GM12878 (cell line): Measurements from ENCODE around the gene SYNRG. TPM values are rescaled to one million over a fixed set of nuclear protein-coding genes. Genes with fewer than 3 reads are reported as not detected.

Experiments
- ATF2 ChIP-seq: IDR thresholded peaks from 2 replicates; pipeline ENCODE4 v1.6.1; 2012; ENCODE audit warnings: low read length, inconsistent platforms
- BHLHE40 ChIP-seq, 2 experiments: fragments of 450-650 bp in 1 of 2; IDR thresholded peaks; 2 replicates each; pipeline ENCODE4 v1.6.1; 2011 to 2017; ENCODE audit warnings: low read depth in 2 of 2, borderline replicate concordance in 1 of 2, improper control_type of control experiment in 1 of 2, low read length in 1 of 2, mild to moderate bottlenecking in 1 of 2
- CEBPB ChIP-seq, 2 experiments: fragments of 150-350 bp in 1 of 2; IDR thresholded peaks; 2 replicates each; pipeline ENCODE4 v1.6.1; 2012 to 2014; ENCODE audit warnings: low read depth in 2 of 2, low read length in 2 of 2, borderline replicate concordance in 1 of 2, inconsistent platforms in 1 of 2
- CTCF ChIP-seq, 3 experiments: IDR thresholded peaks in 2 of 3; conservative IDR thresholded peaks in 1 of 3; 2 replicates each; pipeline ENCODE4 v1.5.1; 2011; ENCODE audit warnings: low read depth in 3 of 3, low read length in 3 of 3, mild to moderate bottlenecking in 3 of 3, control low read depth in 2 of 3, moderate library complexity in 2 of 3, inconsistent platforms in 1 of 3, mixed read lengths in 1 of 3; ENCODE audit not compliant: control insufficient read depth in 2 of 3, insufficient read depth in 1 of 3; ENCODE audit errors: extremely low read depth in 1 of 3
- HSF1 ChIP-seq: fragments of 150-350 bp; IDR thresholded peaks from 2 replicates; pipeline ENCODE4 v1.6.1; 2014; ENCODE audit warnings: mild to moderate bottlenecking, low read depth, low read length
- JUNB ChIP-seq: IDR thresholded peaks from 2 replicates; pipeline ENCODE4 v1.6.1; 2016; ENCODE audit warnings: antibody characterized with exemption, mild to moderate bottlenecking
- KAT2A ChIP-seq: conservative IDR thresholded peaks from 2 replicates; pipeline ENCODE4 v1.6.1; 2011; ENCODE audit warnings: low read depth, low read length; ENCODE audit not compliant: control insufficient read depth
- KDM1A ChIP-seq: fragments of 200-600 bp; sonication (generic); IDR thresholded peaks from 2 replicates; pipeline ENCODE4 v1.6.1; 2016; ENCODE audit warnings: borderline replicate concordance
- MLLT1 ChIP-seq: fragments of 450-650 bp; IDR thresholded peaks from 2 replicates; pipeline ENCODE4 v1.6.1; 2016; ENCODE audit warnings: mild to moderate bottlenecking
- MTA2 ChIP-seq: fragments of 450-650 bp; IDR thresholded peaks from 2 replicates; pipeline ENCODE4 v1.6.1; 2016; ENCODE audit warnings: low read depth, mild to moderate bottlenecking, moderate library complexity
- MYC ChIP-seq: IDR thresholded peaks from 2 replicates; pipeline ENCODE4 v1.6.1; 2011; ENCODE audit warnings: mild to moderate bottlenecking, low read length, moderate library complexity, inconsistent platforms; ENCODE audit not compliant: insufficient read depth, insufficient replicate concordance, insufficient read length, severe bottlenecking
- PML ChIP-seq: IDR thresholded peaks from 2 replicates; pipeline ENCODE4 v1.6.1; 2012; ENCODE audit warnings: low read length, inconsistent platforms
- POLR2A ChIP-seq: IDR thresholded peaks from 2 replicates; pipeline ENCODE4 v1.6.1; 2011; ENCODE audit warnings: low read depth, mild to moderate bottlenecking, low read length
- POU2F2 ChIP-seq: IDR thresholded peaks from 3 replicates; pipeline ENCODE4 v1.6.1; 2011; ENCODE audit warnings: low read depth, mild to moderate bottlenecking, low read length, borderline replicate concordance
- SKIL ChIP-seq: fragments of 450-650 bp; IDR thresholded peaks from 2 replicates; pipeline ENCODE4 v1.6.1; 2017; ENCODE audit warnings: mild to moderate bottlenecking, low read depth, inconsistent platforms; ENCODE audit not compliant: poor library complexity, severe bottlenecking
- SMC3 ChIP-seq: IDR thresholded peaks from 2 replicates; pipeline ENCODE4 v1.6.1; 2011; ENCODE audit warnings: low read length, improper control_type of control experiment, borderline replicate concordance
- STAT1 ChIP-seq: fragments of 450-650 bp; conservative IDR thresholded peaks from 2 replicates; pipeline ENCODE4 v1.6.1; 2014; ENCODE audit warnings: antibody characterized with exemption, mild to moderate bottlenecking
- STAT3 ChIP-seq: IDR thresholded peaks from 2 replicates; pipeline ENCODE4 v1.6.1; 2011; ENCODE audit warnings: low read depth, low read length, improper control_type of control experiment
- SUPT20H ChIP-seq: IDR thresholded peaks from 2 replicates; pipeline ENCODE4 v1.6.1; 2011; ENCODE audit warnings: low read depth, mild to moderate bottlenecking, low read length, moderate library complexity, borderline replicate concordance; ENCODE audit not compliant: control insufficient read depth
- ZSCAN29 ChIP-seq: fragments of 450-650 bp; IDR thresholded peaks from 2 replicates; pipeline ENCODE4 v1.6.1; 2017; ENCODE audit warnings: mild to moderate bottlenecking, moderate library complexity
- polyA plus RNA-seq, 11 experiments: library from polyadenylated mRNA; depleted of rRNA in 4 of 11; unstranded in 6 of 11; stranded (reverse) in 5 of 11; fragments of >200 nt; fragmentation: Nextera tagmentation in 4 of 11; fragmentation: Illumina TruSeq in 1 of 11; extraction: Ambion mirVana in 4 of 11; extraction: Trizol in 1 of 11; gene quantifications; 1 replicate in 1 of 11; 2 replicates in 10 of 11; pipeline versions ENCODE4 v1.2.1 to v1.2.3, GENCODE V29; 2011 to 2016; ENCODE audit warnings: inconsistent platforms in 2 of 11, missing spikeins in 2 of 11, low read depth in 1 of 11
- total RNA-seq, 4 experiments: library from RNA; depleted of rRNA in 3 of 4; stranded (reverse); fragments of >200 nt in 3 of 4; fragmentation: Illumina TruSeq in 1 of 4; extraction: Trizol in 1 of 4; gene quantifications; 2 replicates each; pipeline versions ENCODE4 v1.2.1 to v1.2.3, GENCODE V29; 2013 to 2021

The SYNRG gene
- total and polyA plus RNA-seq, 10 of the 15 experiments (the other 5 are each of a cell fraction or from before 2014, with no cell fraction given) = 5.2 to 40.4 (median 26.7) TPM

GRCh38 chr17:37609170-37610040 is at the start of gene SYNRG (continued):
- 0 out of 2 replicates have a peak, but pooled peaks have one; percentile 36 for TF ChIP-seq HSF1
- TF ChIP-seq BHLHE40 (IDR thresholded peaks at IDR 0.05; ENCODE audit: borderline replicate concordance in 1 of 2, low read depth in 2 of 2, low read length in 1 of 2) = peak; percentile 98 to 100
- no peak for TF ChIP-seq STAT3
- TF ChIP-seq POU2F2 = peak; percentile 80; the same call in 1 of the 3 replicates
- no peak for TF ChIP-seq KAT2A
- peak; percentile 42 to 49 (median 47); a peak in 4 of 6 replicates for TF ChIP-seq CTCF (IDR thresholded peaks at IDR 0.05 in 2 of 3, conservative IDR thresholded peaks at IDR 0.05 in 1 of 3; ENCODE audit: control insufficient read depth in 2 of 3, extremely low read depth in 1 of 3, insufficient read depth in 1 of 3, low read depth in 3 of 3, low read length in 3 of 3)
- TF ChIP-seq POLR2A = peak; percentile 97
- TF ChIP-seq MTA2 = no peak
- no peak for TF ChIP-seq MLLT1
- no peak for TF ChIP-seq KDM1A
- TF ChIP-seq MYC = no peak
- TF ChIP-seq CEBPB (IDR thresholded peaks at IDR 0.05; ENCODE audit: borderline replicate concordance in 1 of 2, low read depth in 2 of 2, low read length in 2 of 2) = no peak
- TF ChIP-seq STAT1 = 0 out of 2 replicates have a peak, but pooled peaks have one; percentile 32
- TF ChIP-seq SUPT20H = no peak
- TF ChIP-seq ZSCAN29 = no peak
- no peak for TF ChIP-seq SKIL
- TF ChIP-seq JUNB = no peak
- TF ChIP-seq SMC3 = peak; percentile 22; the same call in 1 of the 2 replicates
- peak; percentile 88 for TF ChIP-seq PML
- TF ChIP-seq ATF2 = no peak
